Panc1 (cell line): ENCODE data around the gene TVP23A. TPM values are rescaled to one million over a fixed set of nuclear protein-coding genes. Genes with fewer than 3 reads are reported as not detected.
"Not testable (repeated sequence)": the region's sequence is repeated elsewhere in the genome, so short reads cannot be mapped to it uniquely, and the experiment has no call there.

Source experiments
- ATAC-seq: fragments of 200-7000 bp; cut with Tn5 transposase; 2 replicates; pipeline ENCODE4 v1.9.1; 2020; ENCODE audit warnings: mild to moderate bottlenecking, moderate library complexity
- BruUV-seq: library from RNA; stranded (reverse); fragments of 400-500 nt; replicated peaks from 2 replicates; lab custom pipeline; 2021; lab: Mats Ljungman, UMichigan
- CTCF ChIA-PET: fragments of 300-600 bp; sonication (Branson Sonifier 250); formaldehyde crosslinking; loops from one replicate; lab custom pipeline; 2022; ENCODE audit warnings: antibody characterized with exemption; lab: Charles Lee
- POLR2A ChIA-PET: fragments of 300-600 bp; sonication (Branson Sonifier 250); formaldehyde crosslinking; loops from one replicate; lab custom pipeline; 2022; ENCODE audit warnings: antibody characterized with exemption; lab: Charles Lee
- DNase-seq: peaks from one replicate; pipeline ENCODE4 v3.0.0-alpha.2; 2010; ENCODE audit warnings: low read depth, low spot score
- H3K27ac ChIP-seq: 2 replicates; pipeline ENCODE4 v1.5.1; 2011; ENCODE audit warnings: mild to moderate bottlenecking, low read length, inconsistent platforms
- H3K27me3 ChIP-seq: fragments of 200-500 bp; sonication (Bioruptor generic); 2 replicates; pipeline ENCODE4 v1.6.0; 2014; ENCODE audit warnings: low read length, inconsistent platforms; ENCODE audit not compliant: control insufficient read depth, insufficient read depth
- H3K36me3 ChIP-seq: fragments of 200-500 bp; sonication (Bioruptor generic); 2 replicates; pipeline ENCODE4 v1.5.1; 2014; ENCODE audit warnings: inconsistent platforms, mild to moderate bottlenecking, low read length, moderate library complexity; ENCODE audit not compliant: control insufficient read depth, insufficient read depth
- H3K4me1 ChIP-seq: 2 replicates; pipeline ENCODE4 v1.5.1; 2011; ENCODE audit warnings: inconsistent platforms, mild to moderate bottlenecking, low read length, moderate library complexity; ENCODE audit not compliant: control insufficient read depth, insufficient read depth
- H3K4me3 ChIP-seq, 2 experiments: 2 replicates each; pipeline ENCODE4 v1.5.1; 2011 to 2012; ENCODE audit warnings: low read depth in 2 of 2, low read length in 2 of 2, mild to moderate bottlenecking in 2 of 2, inconsistent platforms in 1 of 2, moderate library complexity in 1 of 2
- H3K9me3 ChIP-seq: fragments of 200-500 bp; sonication (Bioruptor generic); 2 replicates; pipeline ENCODE4 v1.5.1; 2014; ENCODE audit warnings: low read depth, mild to moderate bottlenecking, inconsistent platforms, low read length, moderate library complexity; ENCODE audit not compliant: control insufficient read depth, insufficient read depth
- POLR2AphosphoS5 ChIP-seq: IDR thresholded peaks from 2 replicates; pipeline ENCODE4 v1.6.1; 2012; ENCODE audit warnings: mild to moderate bottlenecking, low read depth, low read length, moderate library complexity
- REST ChIP-seq, 2 experiments: IDR thresholded peaks; 2 replicates each; pipeline ENCODE4 v1.6.1; 2011 to 2012; ENCODE audit warnings: low read depth in 2 of 2, control low read depth in 1 of 2, low read length in 1 of 2, mild to moderate bottlenecking in 1 of 2, moderate library complexity in 1 of 2; ENCODE audit not compliant: insufficient read depth in 1 of 2
- SIN3A ChIP-seq: IDR thresholded peaks from 2 replicates; pipeline ENCODE4 v1.6.1; 2012; ENCODE audit warnings: low read depth, mild to moderate bottlenecking, low read length, moderate library complexity, borderline replicate concordance; ENCODE audit not compliant: insufficient read depth
- TCF7L2 ChIP-seq: IDR thresholded peaks from 2 replicates; pipeline ENCODE4 v1.6.1; 2011; ENCODE audit warnings: mild to moderate bottlenecking, low read depth, low read length, inconsistent platforms
- in situ Hi-C: cut with HindIII; loops from 2 replicates; pipeline ENCODE4 v1.10.0; 2016; ENCODE audit warnings: low sequenced_read_pairs, low pct_unique_long_range_greater_than_20kb
- intact Hi-C: fragments of 100-400 bp; cut with micrococcal nuclease; formaldehyde crosslinking; loops from one replicate; pipeline ENCODE4 v1.10.0; 2022; ENCODE audit not compliant: unreplicated experiment
- total RNA-seq: library from RNA; stranded (reverse); gene quantifications from one replicate; pipeline ENCODE4 v1.2.1, GENCODE V29; 2021; ENCODE audit not compliant: unreplicated experiment
- TF ChIP-seq, protein P1 (sequence below): fragments of 450-650 bp; IDR thresholded peaks from 2 replicates; pipeline ENCODE4 v1.5.1; 2017; ENCODE audit warnings: mild to moderate bottlenecking

Gene TVP23A
- total RNA-seq, 1 experiment from 2014 or later, result not detected

- ChIA-PET CTCF (no interaction called here), POLR2A (no interaction called here)
- intact Hi-C loops, result no loop called here
- ATAC-seq, result no peak
- Histone ChIP-seq H3K9me3 (no peaks in the 10 kb centered on the region), H3K4me1 (no peaks in the 10 kb centered on the region), H3K27me3 (no peaks in the 10 kb centered on the region), H3K4me3 (no peak overlapping the region), H3K36me3 (no peaks in the 10 kb centered on the region), H3K27ac (no peak overlapping the region)
- no TSS peak for BruUV-seq
- TF ChIP-seq SIN3A (no peak), POLR2AphosphoS5 (no peak), TCF7L2 (no peak), REST (IDR thresholded peaks at IDR 0.05; ENCODE audit: insufficient read depth in 1 of 2, low read depth in 2 of 2, low read length in 1 of 2) (no peak)
- TF ChIP-seq, protein P1, sequence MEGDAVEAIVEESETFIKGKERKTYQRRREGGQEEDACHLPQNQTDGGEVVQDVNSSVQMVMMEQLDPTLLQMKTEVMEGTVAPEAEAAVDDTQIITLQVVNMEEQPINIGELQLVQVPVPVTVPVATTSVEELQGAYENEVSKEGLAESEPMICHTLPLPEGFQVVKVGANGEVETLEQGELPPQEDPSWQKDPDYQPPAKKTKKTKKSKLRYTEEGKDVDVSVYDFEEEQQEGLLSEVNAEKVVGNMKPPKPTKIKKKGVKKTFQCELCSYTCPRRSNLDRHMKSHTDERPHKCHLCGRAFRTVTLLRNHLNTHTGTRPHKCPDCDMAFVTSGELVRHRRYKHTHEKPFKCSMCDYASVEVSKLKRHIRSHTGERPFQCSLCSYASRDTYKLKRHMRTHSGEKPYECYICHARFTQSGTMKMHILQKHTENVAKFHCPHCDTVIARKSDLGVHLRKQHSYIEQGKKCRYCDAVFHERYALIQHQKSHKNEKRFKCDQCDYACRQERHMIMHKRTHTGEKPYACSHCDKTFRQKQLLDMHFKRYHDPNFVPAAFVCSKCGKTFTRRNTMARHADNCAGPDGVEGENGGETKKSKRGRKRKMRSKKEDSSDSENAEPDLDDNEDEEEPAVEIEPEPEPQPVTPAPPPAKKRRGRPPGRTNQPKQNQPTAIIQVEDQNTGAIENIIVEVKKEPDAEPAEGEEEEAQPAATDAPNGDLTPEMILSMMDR, result no peak
- no peak for DNase-seq
- in situ Hi-C loops, result no loop called here
These were observed 36.0 kb downstream of the TVP23A start for GRCh38 chr16:10782628-10783027.

DNA sequence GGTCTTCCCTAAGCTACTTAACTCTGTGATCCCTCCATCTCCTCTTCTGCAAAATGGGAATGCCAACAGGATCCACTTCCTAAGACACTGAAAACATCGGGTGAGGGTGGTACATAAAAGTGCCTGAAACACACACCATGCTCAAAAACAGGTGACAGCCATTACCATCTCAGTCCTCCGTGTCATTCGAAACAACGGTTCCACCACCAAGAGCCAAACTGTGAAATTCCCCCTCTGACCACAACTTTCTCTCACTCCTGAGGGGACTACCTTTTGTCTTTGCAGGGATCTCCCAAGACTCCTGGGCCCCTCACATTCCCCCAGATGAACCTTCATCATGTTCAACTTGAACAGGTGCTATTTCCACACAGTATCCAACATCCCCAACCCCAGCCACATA is 38.0 kb downstream of the TVP23A start:
- ATAC-seq, result no peak
- H3K4me1 ChIP-seq, result no peaks in the 10 kb centered on the region
- H3K27me3 ChIP-seq, result no peaks in the 10 kb centered on the region
- DNase-seq, result no peak
- no peak overlapping the region for H3K4me3 ChIP-seq
- TF ChIP-seq POLR2AphosphoS5 (no peak), TCF7L2 (no peak)
- H3K27ac ChIP-seq, result no peak overlapping the region
- POLR2A ChIA-PET, result no interaction called here
- no peaks in the 10 kb centered on the region for H3K36me3 ChIP-seq
- BruUV-seq, result no TSS peak
- CTCF ChIA-PET, result no interaction called here
- no peaks in the 10 kb centered on the region for H3K9me3 ChIP-seq
- in situ Hi-C loops, result no loop called here
- intact Hi-C loops, result no loop called here

DNA sequence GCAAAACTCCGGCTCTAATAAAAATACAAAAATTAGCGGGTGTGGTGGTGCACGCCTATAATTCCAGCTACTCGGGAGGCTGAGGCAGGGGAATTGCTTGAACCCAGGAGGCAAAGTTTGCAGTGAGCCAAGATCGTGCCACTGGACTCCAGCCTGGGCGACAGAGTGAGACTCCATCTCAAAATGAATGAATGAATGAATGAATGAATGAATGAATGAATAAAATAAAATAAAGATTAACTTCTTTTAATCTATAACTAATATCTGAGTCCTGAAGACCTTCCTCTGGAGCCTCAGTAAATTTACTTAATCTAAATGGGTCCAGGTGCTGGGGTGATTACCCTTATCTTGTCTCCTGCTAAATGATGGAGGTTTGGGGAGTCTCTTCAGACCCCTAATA is 38.7 kb downstream of the TVP23A start:
- intact Hi-C loops, DNase-seq, BruUV-seq, H3K27ac ChIP-seq, CTCF ChIA-PET, H3K9me3 ChIP-seq, H3K4me1 ChIP-seq, POLR2A ChIA-PET, H3K36me3 ChIP-seq, H3K4me3 ChIP-seq, ATAC-seq, H3K27me3 ChIP-seq, in situ Hi-C loops: not testable (repeated sequence)
